Stimulated activated naive CD8-positive, alpha-beta T cell treated with anti-CD3 and anti-CD28 coated beads, Interleukin-15, amount 100 ng/mL, for 72 hours (primary cell): Measurements from ENCODE around the gene STXBP5.

Experiments used
- ATAC-seq: fragments of 150-1000 bp; cut with Tn5 transposase; 2 replicates; pipeline ENCODE4 v1.10.0; 2021; ENCODE audit warnings: mild to moderate bottlenecking, moderate library complexity
- DNase-seq, 2 donors: peaks; one replicate each; pipeline ENCODE4 v3.0.0; 2021 to 2022
- H3K27ac Mint-ChIP-seq, 2 donors: one replicate each; pipeline ENCODE4 v1.8.0; 2022; ENCODE audit warnings: mild to moderate bottlenecking in 2 of 2, mixed read lengths in 2 of 2, moderate library complexity in 2 of 2
- H3K27me3 Mint-ChIP-seq: one replicate; pipeline ENCODE4 v1.8.0; 2022; ENCODE audit warnings: mixed read lengths
- H3K4me1 Mint-ChIP-seq: one replicate; pipeline ENCODE4 v1.8.0; 2022; ENCODE audit warnings: mild to moderate bottlenecking, mixed read lengths
- H3K4me3 Mint-ChIP-seq, 2 donors: one replicate each; pipeline ENCODE4 v1.8.0; 2022; ENCODE audit warnings: mild to moderate bottlenecking in 2 of 2, mixed read lengths in 2 of 2, moderate library complexity in 1 of 2
- H3K9me3 Mint-ChIP-seq, 2 donors: one replicate each; pipeline ENCODE4 v1.8.0; 2022; ENCODE audit warnings: mixed read lengths in 2 of 2

STXBP5 gene

DNA sequence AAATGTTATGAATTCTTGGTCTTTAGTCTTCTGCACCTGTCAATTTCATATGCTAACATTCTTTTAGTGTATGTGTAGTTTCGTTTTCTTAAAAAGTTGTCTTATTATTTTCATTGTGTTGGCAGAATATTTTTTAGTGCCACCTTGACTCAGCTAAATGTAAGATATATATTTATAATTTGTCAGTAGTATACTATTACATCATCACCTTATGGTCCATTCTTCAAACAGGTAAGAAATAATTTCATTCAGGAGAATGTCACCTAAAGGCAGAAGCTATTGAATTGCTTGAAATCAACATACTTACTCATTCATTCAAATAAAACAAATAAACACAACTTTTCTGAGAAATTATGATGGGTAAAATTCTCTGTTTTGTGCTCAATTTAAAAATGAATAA lies 3.5 kb upstream of the STXBP5 start:
- Mint-ChIP-seq H3K9me3 (no peaks in the 10 kb centered on the region), H3K27me3 (no peaks in the 10 kb centered on the region), H3K4me3 (no peak overlapping the region), H3K27ac (no peak overlapping the region), H3K4me1 (peaks cover 21% of the 10 kb centered on the region)
- ATAC-seq: no peak
- no peak for DNase-seq

DNA sequence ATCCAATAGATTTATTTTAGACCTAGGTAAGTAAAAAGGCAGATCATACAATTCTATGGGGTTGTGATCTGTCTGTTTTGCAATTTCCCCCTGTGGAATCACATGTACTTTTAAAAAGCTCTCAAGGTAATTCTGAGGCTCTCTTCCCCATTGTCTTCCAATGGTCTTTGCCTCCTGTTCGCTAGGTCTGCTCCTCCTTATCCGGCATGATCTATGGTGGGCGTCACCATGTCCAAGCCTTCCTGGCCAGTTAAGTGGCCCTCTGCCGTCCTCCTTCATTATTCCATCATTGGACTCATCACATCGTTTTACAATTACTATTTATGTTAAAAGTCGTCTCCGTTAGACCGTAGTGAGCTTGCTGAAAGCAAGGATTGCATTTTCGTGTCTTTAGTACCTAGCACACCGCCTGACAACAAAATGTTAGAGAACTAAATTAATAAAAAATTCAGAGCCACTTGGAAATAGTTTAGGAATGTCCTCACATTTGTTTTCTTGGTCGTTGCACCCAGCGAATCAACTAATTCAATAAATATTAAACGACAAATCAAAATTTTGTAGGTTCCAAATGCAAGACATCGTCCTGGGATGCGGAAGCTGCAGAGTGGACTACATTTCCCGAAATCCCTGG lies 2.2 kb upstream of the STXBP5 start:
- H3K27me3 Mint-ChIP-seq: no peaks in the 10 kb centered on the region
- ATAC-seq (no peak), DNase-seq (peak in 1 of 2 donors; percentile 23)
- peak overlapping the region; percentile 92 to 93 for H3K4me3 Mint-ChIP-seq
- H3K4me1 Mint-ChIP-seq: peaks cover 16% of the 10 kb centered on the region
- peak overlapping the region; percentile 98 to 100 for H3K27ac Mint-ChIP-seq
- H3K9me3 Mint-ChIP-seq: no peaks in the 10 kb centered on the region

DNA sequence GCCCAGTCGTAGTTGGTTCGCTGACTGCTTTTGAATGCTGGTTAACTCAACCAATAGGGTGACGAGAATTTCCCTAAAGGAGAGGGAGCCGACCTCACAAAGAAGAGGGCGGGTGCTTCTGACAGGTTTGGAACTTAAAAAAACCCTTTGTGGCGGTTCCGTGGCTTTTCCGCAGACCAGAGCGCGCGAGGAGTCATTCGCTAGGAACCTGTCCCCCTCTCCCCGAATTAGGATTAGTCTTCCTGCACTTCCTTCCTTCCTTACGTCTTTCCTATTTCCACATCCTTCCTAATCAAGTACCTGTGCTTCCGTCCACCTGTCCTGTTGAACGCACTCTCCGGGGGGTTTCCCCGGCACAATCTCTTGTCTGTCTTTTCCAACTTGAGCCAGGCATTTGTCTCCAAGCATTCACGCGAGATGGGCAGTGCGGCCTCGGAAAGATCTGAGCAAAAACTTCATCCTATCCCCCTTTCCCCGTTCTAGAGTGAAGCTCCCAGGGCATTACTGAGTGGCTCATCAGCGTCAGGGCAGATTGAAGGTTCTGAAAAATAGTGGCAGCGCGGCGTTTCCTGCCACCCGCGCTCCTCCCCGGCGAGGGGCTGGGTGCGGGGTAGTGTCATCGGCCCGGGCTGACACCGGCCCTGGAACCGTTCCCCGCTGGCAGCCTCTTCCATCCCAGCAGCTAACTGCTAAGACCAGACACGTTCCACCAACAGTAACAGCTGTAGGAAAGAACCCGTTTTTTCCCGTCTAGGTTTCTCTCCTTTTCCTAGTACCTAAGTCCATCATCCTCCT lies 1.5 kb upstream of the STXBP5 start:
- ATAC-seq (peak; percentile 87), DNase-seq (peak; percentile 72 to 85)
- Mint-ChIP-seq H3K4me1 (peaks cover 22% of the 10 kb centered on the region), H3K4me3 (peak overlapping the region; percentile 92 to 93), H3K27me3 (no peaks in the 10 kb centered on the region), H3K9me3 (no peaks in the 10 kb centered on the region), H3K27ac (peak overlapping the region; percentile 98 to 100)

DNA sequence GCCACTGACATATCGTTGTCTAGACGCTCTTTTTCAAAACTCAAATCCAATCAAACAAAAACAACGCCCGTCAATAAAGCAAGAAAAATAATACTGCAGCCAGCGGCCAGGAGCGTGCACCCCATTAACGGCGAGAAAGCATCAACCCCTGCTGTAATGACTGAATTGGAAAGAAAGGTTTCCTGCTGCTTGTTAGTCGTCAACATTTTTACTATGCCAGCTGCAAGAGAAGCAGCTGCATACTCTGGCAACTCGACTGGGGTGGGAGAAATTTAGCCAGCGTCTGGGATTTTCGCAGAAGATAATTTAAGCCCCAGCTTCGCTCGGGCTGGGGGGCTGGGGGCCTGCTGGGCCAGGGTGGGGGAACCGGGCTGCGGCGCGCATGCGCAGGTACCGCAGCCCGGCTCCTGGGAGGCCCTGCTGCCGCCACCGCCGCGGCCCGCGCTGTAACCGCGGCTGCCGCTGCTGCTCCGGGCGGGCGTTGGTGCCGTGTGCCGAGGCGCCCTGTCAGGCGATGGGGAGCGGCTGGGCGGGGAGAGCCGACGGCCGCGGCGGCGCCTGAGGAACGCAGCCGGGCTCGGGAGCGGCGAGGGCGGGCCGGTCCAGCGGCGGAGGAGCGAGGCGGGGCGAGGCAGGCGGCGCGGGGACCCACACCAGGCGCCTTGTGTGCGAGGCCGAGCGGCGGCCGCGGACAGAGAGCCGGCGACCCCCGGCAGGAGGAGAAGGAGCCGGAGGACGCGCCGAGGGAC lies 732 bp upstream of the STXBP5 start:
- ATAC-seq (peak; percentile 71), DNase-seq (peak; percentile 72 to 78)
- H3K4me1 Mint-ChIP-seq: peaks cover 27% of the 10 kb centered on the region
- peak overlapping the region; percentile 98 to 100 for H3K27ac Mint-ChIP-seq
- H3K4me3 Mint-ChIP-seq: peak overlapping the region; percentile 92 to 93
- H3K27me3 Mint-ChIP-seq: no peaks in the 10 kb centered on the region
- no peaks in the 10 kb centered on the region for H3K9me3 Mint-ChIP-seq

DNA sequence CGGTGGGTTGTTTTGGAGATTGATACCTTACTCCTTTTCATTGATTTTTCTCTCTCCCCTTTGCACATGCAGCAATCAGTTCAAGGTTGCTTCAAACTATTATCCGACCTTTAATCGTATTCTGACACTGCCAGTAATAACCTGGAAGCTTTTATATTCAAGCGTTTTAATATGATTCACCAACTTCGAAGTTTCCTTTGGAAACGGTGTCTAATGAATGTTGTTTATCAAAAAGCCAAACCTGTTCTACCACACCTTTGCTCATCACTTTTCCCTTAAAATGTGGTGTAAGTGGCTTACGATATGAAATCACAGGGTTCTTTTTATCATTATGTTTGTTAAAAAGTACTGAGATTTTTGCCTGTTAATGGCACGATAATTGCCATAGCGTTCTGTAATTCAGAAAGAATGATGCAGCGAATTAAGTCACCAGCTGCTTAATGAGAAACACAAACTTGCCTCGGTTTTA lies 660 bp downstream of the STXBP5 start:
- Mint-ChIP-seq H3K27me3 (no peaks in the 10 kb centered on the region), H3K4me3 (peak overlapping the region; percentile 90 to 97), H3K4me1 (peaks cover 33% of the 10 kb centered on the region), H3K9me3 (no peaks in the 10 kb centered on the region), H3K27ac (peak overlapping the region; percentile 97 to 99)
- DNase-seq: no peak
- ATAC-seq: no peak

DNA sequence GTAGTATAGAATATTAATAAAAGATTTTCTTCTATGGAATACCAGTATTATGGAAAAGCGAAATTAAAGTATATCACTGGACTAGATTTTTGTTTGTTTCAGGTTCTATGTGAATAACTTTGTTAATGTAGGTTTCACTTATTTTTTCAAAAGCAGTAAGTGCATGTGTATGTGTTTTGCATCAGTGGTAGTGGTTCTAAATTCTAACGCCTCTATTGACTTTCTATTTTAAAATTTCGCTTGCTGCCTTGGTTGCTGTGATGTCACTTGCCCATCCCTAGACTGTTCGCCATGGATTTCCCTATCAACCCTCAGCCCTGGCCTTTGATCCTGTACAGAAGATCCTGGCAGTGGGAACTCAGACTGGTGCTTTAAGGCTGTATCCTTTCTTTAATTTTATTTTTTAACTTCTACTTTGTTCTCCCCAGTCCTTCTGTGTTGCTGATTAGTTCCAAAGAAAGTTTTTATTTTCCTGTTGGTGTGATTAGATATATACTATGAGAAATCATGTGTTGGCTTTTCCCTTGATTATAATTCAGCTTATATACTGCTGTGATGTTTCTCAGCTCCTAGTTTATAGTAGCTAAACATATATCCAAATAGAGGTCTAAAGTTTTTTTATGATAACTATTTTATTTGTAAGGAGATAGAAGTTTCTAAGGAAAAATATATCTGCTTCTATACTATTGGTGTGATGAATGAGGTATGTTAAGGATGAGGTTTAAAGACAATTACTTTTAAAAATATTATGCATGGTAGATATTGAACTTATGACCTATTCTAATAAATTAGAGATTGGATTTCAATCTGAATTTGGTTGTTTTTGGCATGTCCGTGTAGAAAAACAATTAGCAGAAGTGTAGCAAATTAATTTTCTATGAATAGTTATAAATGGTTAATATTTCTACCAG lies 1.7 kb downstream of the STXBP5 start:
- Mint-ChIP-seq H3K9me3 (no peaks in the 10 kb centered on the region), H3K27me3 (no peaks in the 10 kb centered on the region), H3K4me1 (peaks cover 34% of the 10 kb centered on the region), H3K4me3 (peak overlapping the region; percentile 77 to 90), H3K27ac (no peak overlapping the region)
- ATAC-seq (no peak), DNase-seq (no peak)

DNA sequence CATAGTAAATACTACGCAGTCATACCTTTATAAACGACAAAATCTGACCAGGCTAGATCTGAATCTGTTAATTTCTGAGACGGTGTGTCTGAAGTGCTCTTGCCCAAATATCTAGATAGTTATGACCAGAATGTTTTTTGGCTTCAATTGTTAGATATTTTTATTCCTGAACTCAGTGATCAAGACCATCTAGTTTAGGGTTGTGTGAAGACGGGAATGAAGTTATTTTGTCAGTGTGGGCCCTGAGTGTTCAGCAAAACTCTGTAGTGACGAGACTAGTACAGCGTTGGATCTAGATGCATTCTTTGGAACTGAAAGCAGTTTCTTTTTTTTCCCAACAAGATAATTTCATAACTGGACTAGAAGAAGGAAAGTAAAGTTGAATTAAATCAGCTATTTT lies 3.1 kb downstream of the STXBP5 start:
- Mint-ChIP-seq H3K4me3 (peak overlapping the region in 1 of 2 donors; percentile 29), H3K4me1 (peaks cover 30% of the 10 kb centered on the region)

DNA sequence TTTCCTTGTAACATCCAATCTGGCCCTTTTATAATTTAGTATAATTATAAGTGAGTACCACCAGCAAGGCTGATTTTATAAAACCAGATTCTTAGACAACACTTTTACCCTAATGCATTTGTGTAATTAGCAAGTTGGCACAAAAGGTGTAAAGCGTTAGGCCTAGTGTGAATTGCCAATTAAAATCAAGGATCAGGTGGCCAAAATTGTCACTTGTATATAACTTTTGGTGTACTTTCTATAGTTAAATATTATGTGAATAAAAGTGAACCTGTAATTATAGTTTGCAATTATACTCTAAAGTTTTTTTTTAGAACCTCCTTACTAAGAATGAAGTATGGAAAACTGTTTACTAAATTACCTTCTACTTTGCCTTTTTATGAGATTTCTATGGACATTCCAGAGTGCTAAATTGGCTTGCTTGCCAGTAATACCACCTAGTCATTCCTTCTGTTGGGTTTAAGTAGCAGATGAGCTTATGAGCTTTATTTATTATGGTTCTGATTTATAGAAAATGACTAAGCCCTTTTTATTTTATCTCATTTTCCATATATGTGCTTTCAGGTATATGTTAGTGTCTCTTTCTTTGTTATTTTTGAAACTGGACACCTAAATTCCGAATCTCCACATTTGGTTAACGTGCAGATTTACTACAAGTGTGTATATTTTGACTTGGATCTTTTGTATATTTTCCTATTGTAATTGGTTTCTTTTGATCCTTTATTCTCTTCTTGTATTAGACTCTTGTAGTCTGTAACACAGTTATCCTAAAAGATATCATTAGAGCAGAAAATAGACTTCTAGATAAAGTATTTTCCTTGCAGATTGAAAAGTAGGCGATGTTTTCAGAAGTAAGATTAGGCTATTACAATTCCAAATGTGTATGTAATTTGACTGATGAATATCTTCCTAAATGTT lies 3.9 kb downstream of the STXBP5 start:
- no peak overlapping the region for H3K4me3 Mint-ChIP-seq
- peaks cover 30% of the 10 kb centered on the region for H3K4me1 Mint-ChIP-seq
- peak overlapping the region in 1 of 2 donors; percentile 46 for H3K27ac Mint-ChIP-seq
- DNase-seq (no peak), ATAC-seq (no peak)
- no peaks in the 10 kb centered on the region for H3K27me3 Mint-ChIP-seq
- H3K9me3 Mint-ChIP-seq: no peaks in the 10 kb centered on the region

More for the DNA sequence above, 3.1 kb downstream of the STXBP5 start:
- no peak for DNase-seq
- H3K27me3 Mint-ChIP-seq: no peaks in the 10 kb centered on the region
- no peak for ATAC-seq
- H3K27ac Mint-ChIP-seq: no peak overlapping the region
- H3K9me3 Mint-ChIP-seq: no peaks in the 10 kb centered on the region

DNA sequence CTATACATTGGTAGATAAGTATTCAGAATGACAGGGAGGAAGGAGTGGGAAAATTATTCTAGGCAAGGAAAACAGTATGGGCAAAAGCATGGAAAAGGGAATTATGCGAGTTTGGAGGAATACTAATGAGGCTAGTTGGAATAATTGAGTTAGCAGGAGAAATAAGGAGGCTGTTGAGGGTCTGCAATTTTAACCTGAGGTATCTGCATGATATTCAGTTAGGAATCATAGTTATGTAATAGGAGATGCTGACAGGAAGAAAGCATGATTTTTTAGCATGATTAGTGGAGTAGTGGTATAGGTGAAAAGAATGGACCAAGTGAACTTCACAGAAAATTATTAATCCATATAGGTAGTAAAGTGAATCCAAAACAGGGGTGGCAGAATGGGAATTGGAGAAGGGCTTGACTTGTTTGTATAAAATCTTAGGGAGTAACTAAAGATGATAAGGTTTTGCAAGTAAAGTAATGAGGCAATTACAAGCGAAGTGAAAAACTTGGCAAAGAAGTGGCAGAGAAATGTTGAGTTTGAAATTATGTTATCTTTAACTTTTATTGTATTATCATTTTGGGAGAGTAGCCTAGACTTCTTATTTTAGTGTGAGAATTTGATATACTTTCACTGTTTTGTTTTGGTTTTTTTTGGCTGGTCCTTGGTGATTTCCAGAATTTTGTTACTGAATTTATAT lies 5.7 kb downstream of the STXBP5 start:
- no peaks in the 10 kb centered on the region for H3K9me3 Mint-ChIP-seq
- peaks cover 30% of the 10 kb centered on the region for H3K4me1 Mint-ChIP-seq
- no peak overlapping the region for H3K4me3 Mint-ChIP-seq
- DNase-seq (no peak), ATAC-seq (no peak)
- no peaks in the 10 kb centered on the region for H3K27me3 Mint-ChIP-seq
- H3K27ac Mint-ChIP-seq: no peak overlapping the region

DNA sequence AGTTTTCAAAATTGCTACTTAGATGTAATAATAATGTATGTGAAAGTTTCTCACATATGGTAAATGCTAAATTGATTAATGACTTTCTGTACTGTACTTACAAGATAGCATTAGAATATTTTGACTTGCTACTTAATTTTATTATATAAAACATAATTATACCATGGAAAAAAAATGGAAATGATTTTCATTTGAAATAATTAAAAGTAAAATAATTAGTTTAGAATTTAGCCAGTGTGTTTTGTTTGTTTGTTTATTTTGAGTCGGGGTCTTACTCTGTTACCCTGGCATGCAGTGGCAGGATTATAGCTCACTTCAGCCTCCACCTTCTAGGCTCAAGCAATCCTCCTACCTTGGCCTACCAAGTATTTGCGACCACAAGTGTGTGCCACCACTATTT lies 7.1 kb downstream of the STXBP5 start:
- Mint-ChIP-seq H3K4me3 (no peak overlapping the region), H3K9me3 (no peaks in the 10 kb centered on the region), H3K27ac (no peak overlapping the region), H3K4me1 (peaks cover 23% of the 10 kb centered on the region), H3K27me3 (no peaks in the 10 kb centered on the region)
- no peak for ATAC-seq
- no peak for DNase-seq

DNA sequence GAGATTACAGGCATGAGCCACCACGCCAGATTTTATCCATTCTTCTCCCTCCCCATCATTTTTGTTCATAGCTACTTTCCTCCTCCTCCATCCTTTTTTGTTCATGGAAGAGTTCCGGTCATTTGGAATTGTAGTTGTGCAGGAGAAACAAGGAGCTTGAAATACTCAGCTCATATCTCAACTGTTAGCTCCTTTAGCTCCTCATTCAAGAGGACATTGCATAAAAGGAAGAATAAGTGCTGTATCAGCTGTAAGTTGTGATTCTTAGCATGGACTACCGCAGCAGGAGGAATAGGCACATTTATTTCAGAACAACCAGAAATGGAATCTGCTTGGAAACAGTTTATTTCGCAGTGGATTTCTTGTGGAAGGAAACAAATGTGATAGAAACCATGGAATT lies 7.6 kb downstream of the STXBP5 start:
- Mint-ChIP-seq H3K27ac (no peak overlapping the region), H3K4me3 (no peak overlapping the region), H3K4me1 (peaks cover 23% of the 10 kb centered on the region), H3K9me3 (no peaks in the 10 kb centered on the region), H3K27me3 (no peaks in the 10 kb centered on the region)
- no peak for ATAC-seq
- no peak for DNase-seq

DNA sequence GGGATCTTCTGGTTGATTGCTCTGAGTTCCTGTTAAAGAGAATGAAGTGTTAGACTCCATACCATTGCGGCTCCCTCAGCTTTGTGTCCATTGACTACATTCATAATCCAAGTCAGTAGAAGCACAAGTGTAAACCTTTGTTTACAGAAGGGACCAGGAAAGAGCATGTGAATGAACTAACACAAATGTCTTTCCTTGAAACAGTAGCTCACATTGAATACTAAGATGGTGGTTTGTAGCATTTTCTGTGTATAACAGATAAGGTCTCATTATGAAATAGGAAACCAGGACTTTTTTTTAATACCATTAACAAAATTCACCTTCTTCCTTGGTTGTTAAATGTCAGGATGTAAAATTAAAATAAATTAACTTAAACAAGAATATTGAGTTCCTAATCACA lies 8.4 kb downstream of the STXBP5 start:
- Mint-ChIP-seq H3K27ac (no peak overlapping the region), H3K9me3 (no peaks in the 10 kb centered on the region)

DNA sequence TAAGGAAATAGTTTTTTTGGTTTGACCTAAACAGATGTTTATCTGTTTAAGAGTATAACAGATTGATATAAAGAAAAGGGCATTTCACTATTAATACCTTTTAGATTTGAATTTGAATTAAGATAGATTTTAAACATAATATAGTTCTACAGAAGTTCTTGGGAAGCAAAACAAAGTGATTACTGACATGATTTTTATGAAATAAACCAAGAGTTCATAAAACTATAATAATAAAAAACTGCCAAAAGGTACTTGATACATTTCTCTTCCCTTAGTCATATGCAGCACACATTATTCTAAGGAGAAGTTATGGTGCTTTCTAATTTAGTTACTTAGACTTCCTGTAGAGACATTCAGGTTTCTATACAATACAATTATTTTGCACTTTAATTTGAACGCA lies 9.6 kb downstream of the STXBP5 start:
- no peaks in the 10 kb centered on the region for H3K9me3 Mint-ChIP-seq
- ATAC-seq (no peak), DNase-seq (no peak)
- peaks cover 12% of the 10 kb centered on the region for H3K4me1 Mint-ChIP-seq
- H3K4me3 Mint-ChIP-seq: no peak overlapping the region
- H3K27me3 Mint-ChIP-seq: no peaks in the 10 kb centered on the region
- no peak overlapping the region for H3K27ac Mint-ChIP-seq

More for the DNA sequence above, 8.4 kb downstream of the STXBP5 start:
- Mint-ChIP-seq H3K4me3 (no peak overlapping the region), H3K4me1 (peaks cover 17% of the 10 kb centered on the region), H3K27me3 (no peaks in the 10 kb centered on the region)
- ATAC-seq (no peak), DNase-seq (no peak)
